Mucosa of descending colon (tissue), 3 donors: ENCODE results near the gene TPP1. TPM values are rescaled to one million over a fixed set of nuclear protein-coding genes. Genes with fewer than 3 reads are reported as not detected.

Source experiments
- ATAC-seq: fragments of 200-7000 bp; cut with Tn5 transposase; one replicate; pipeline ENCODE4 v1.9.1; 2020; ENCODE audit warnings: mild to moderate bottlenecking, moderate library complexity
- DNase-seq, 3 donors: peaks; one replicate each; pipeline ENCODE4 v3.0.0-alpha.2; 2020
- H3K36me3 ChIP-seq: fragments of 200-600 bp; one replicate; pipeline ENCODE4 v1.8.0; 2021; ENCODE audit warnings: low read depth, mild to moderate bottlenecking
- H3K4me1 ChIP-seq: fragments of 200-600 bp; one replicate; pipeline ENCODE4 v1.8.0; 2021; ENCODE audit warnings: low read depth, mild to moderate bottlenecking
- H3K4me3 ChIP-seq: fragments of 200-600 bp; one replicate; pipeline ENCODE4 v1.8.0; 2021; ENCODE audit warnings: mild to moderate bottlenecking
- H3K9me3 ChIP-seq: fragments of 200-600 bp; one replicate; pipeline ENCODE4 v1.8.0; 2021; ENCODE audit warnings: mild to moderate bottlenecking
- intact Hi-C, 2 donors: fragments of 100-400 bp; cut with DNase I in 1 of 2; cut with micrococcal nuclease in 1 of 2; formaldehyde crosslinking; loops; one replicate each; pipeline versions ENCODE4 v1.11.0 to v1.11.1; 2022; cut with DNase I, micrococcal nuclease
- total RNA-seq, 3 donors: library from RNA; stranded (reverse); fragmentation: NEBNext Ultra II Directional in 2 of 3; extraction: Animal tissue kit (Norgen Biotek cat#: 25700) in 2 of 3; gene quantifications; one replicate each; pipeline versions ENCODE4 v1.2.1 to v1.2.4, GENCODE V29; 2021 to 2023
- TF ChIP-seq, protein P1 (sequence below): fragments of 200-600 bp; IDR thresholded peaks from one replicate; pipeline ENCODE4 v1.8.0; 2022; ENCODE audit warnings: antibody characterized with exemption, mild to moderate bottlenecking
- donor health status: DM: no; HTN: no; CAD: no; lungs with moderate emphysema.
- donor health status: DM: no; HTN: no; CAD: no.
- donor health status: DM: no; HTN: yes; CAD: no.

The TPP1 gene
- total RNA-seq, 3 donors from 2014 or later = 86.4 to 116 (median 93.8) TPM

DNA sequence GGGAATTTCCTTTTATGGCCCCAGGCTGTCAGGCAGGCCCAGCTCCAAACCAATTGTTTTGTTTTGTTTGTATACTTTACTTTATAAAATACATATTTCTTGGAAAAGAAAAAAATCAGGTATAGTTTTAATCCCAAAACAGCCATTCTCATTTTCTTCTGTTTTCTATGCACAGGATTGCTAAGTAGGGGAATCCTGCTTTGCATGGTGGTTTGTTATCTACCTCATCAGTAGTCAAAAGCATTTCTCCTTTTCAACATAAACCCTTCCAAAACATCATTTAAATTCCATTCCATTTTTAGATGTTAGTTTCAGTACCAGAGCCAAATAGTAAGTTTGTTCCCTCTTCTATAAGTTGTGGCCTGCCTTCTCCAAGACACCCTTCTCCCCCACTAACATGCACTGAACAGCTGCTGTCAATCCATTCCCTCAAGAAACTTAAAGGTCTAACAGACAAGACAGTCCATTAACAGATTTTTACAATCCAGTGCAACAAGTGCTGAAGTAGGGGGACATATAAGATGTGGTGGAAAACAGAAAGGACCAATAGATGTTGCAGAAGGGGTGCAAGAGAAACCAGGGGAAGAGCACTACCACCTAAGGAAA, 11.9 kb downstream of the TPP1 start:
- intact Hi-C loops = loop anchor here in 1 of 2 donors (10.0 kb wide), 1 partner anchor 78 kb away; the partner anchor contains the start of gene MRPL17
- TF ChIP-seq, protein P1, sequence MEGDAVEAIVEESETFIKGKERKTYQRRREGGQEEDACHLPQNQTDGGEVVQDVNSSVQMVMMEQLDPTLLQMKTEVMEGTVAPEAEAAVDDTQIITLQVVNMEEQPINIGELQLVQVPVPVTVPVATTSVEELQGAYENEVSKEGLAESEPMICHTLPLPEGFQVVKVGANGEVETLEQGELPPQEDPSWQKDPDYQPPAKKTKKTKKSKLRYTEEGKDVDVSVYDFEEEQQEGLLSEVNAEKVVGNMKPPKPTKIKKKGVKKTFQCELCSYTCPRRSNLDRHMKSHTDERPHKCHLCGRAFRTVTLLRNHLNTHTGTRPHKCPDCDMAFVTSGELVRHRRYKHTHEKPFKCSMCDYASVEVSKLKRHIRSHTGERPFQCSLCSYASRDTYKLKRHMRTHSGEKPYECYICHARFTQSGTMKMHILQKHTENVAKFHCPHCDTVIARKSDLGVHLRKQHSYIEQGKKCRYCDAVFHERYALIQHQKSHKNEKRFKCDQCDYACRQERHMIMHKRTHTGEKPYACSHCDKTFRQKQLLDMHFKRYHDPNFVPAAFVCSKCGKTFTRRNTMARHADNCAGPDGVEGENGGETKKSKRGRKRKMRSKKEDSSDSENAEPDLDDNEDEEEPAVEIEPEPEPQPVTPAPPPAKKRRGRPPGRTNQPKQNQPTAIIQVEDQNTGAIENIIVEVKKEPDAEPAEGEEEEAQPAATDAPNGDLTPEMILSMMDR = no peak
- Histone ChIP-seq H3K36me3 (no peaks in the 10 kb centered on the region), H3K4me3 (no peak overlapping the region), H3K4me1 (peaks cover 39% of the 10 kb centered on the region), H3K9me3 (no peaks in the 10 kb centered on the region)
- DNase-seq (no peak), ATAC-seq (no peak)

DNA sequence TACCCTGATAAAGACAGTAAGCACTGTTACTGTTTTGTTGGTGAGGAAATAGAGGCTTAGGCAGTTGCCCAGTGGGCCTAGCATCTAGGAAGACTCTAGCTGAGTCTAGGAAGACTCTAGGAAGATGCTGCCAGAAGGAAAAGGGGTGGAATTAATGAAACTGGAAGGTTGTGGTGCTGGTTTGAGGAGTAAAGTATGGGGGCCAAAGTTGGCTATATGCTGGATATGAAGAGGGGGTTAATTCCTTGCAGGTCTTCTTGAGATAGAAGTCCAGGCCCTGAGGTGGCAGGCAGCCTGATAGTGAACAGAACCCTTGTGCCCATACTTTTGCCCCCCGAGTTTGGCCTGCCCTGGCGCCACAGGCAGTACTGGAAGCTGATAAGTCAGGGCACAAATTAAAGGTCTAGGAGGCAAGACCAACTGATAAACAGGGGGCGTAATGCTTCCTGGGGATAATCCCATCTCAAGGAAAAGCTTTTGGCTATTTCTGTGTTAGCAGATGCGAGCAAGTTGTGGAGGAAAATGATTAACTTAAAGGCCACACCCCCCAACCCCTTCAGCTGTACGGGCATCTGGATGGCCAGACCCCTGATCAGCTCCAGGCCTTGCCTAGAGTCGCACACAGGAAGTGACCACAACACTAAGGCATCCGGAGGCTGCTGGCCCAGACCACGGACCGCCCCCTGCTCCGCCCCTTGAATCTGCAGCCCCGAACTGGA, 12.6 kb downstream of the TPP1 start:
- no peaks in the 10 kb centered on the region for H3K36me3 ChIP-seq
- intact Hi-C loops = loop anchor here in 1 of 2 donors (10.0 kb wide), 1 partner anchor 78 kb away; the partner anchor contains the start of gene MRPL17
- ATAC-seq (peak; percentile 58), DNase-seq (peak; percentile 91 to 94 (median 92))
- TF ChIP-seq, protein P1 = no peak
- H3K9me3 ChIP-seq = no peaks in the 10 kb centered on the region
- H3K4me1 ChIP-seq = peaks cover 46% of the 10 kb centered on the region
- H3K4me3 ChIP-seq = no peak overlapping the region

DNA sequence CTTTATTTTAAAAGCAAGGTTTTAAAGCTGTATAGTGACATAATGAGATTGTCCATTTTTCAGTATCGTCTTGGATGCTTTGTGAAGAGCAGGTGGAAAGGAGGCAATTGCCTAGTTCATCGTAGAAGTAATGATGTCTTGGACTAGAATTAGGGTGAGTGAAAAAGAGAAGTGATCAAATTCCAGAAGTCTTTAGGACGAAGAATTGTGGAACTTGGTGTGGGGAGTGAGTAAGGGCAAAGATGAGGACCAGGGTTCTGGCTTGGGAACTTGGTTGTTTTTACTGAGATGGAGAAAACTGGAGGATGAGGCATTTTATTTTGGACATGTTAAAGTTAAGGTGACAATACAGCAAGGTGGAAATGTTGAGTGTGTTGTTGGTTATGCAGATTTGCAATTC, 14.4 kb downstream of the TPP1 start:
- TF ChIP-seq, protein P1 = no peak
- Histone ChIP-seq H3K4me3 (no peak overlapping the region), H3K4me1 (peaks cover 35% of the 10 kb centered on the region), H3K9me3 (no peaks in the 10 kb centered on the region), H3K36me3 (no peaks in the 10 kb centered on the region)
- ATAC-seq = no peak
- intact Hi-C loops = loop anchor here in 1 of 2 donors (10.0 kb wide), 1 partner anchor 80 kb away; the partner anchor contains the start of gene MRPL17
- no peak for DNase-seq

DNA sequence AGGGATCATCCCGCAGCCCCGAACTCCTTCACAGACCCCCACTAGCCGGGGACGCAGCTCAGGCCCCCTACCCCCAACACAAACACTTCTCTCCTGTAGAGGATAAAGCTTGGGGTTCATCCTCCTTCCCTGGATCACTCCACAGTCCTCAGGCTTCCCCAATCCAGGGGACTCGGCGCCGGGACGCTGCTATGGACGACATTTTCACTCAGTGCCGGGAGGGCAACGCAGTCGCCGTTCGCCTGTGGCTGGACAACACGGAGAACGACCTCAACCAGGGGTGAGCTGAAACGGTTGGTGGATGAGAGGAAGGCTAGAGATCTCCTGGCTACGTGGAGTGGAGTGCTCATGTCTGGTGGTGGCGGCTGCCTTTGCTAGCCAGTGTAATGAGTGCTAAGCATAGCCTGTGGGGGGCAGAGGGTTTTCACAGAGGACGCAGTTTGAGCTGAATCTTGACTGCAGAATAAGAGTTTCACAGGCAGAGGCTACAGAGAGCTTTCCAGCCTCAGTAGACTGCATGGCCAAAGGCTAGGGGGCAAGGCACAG, 15.1 kb downstream of the TPP1 start:
- Histone ChIP-seq H3K4me1 (peaks cover 35% of the 10 kb centered on the region), H3K36me3 (no peaks in the 10 kb centered on the region), H3K9me3 (no peaks in the 10 kb centered on the region), H3K4me3 (peak overlapping the region; percentile 91)
- intact Hi-C loops = loop anchor here in 1 of 2 donors (10.0 kb wide), 1 partner anchor 81 kb away; the partner anchor contains the start of gene MRPL17
- TF ChIP-seq, protein P1 = no peak
- peak; percentile 51 for ATAC-seq
- peak; percentile 62 to 77 (median 66) for DNase-seq

DNA sequence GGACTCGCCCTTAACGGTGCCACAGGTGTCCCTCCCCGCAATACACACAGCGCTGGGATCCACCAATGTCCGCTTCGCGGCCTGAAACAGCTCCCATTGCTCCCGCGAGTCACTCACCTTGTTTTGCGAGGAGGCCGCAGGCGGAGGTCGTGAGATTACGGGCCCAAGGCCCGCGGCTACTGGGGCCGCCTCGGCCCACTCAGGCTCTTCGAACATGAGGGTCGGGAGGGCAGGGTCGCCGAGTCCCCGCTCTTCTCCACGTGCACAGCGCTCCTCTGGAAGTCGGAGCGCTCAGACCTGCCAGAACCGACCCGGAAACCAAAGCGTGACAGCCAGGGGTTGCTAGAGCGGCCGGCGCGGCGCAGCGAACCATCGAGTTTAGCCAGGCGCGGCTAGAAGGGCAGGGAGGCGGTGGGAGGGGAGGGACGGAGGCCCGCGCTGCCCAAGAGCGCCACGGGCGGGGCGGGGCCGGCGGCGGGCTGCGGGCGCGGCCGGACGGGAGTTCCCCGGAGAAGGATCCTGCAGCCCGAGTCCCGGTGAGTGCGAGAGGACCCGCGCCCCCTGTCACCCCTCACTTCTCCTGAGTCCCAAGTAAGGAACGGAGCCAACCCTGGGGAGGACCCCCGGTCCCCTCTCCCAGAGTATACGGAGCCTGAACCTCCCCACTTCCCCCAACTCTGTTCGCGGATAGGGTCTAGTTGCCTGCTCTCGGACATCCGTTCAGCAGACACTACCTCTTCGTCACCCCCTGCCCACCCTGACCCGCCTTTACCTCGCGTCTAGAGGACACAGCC, 15.7 kb downstream of the TPP1 start, which contains the start of the genes ILK and RRP8:
ILK (plus strand) TSS at position 488 of the 794 bp plus-strand sequence. CDS start 498 bp downstream, outside the sequence.
RRP8 (minus strand) TSS at position 330 of the 794 bp plus-strand sequence; CDS start at position 216, 114 bp downstream.
- ATAC-seq = peak; percentile 95
- Histone ChIP-seq H3K36me3 (no peaks in the 10 kb centered on the region), H3K4me3 (peak within 1 kb of the TSS; percentile 91), H3K9me3 (no peaks in the 10 kb centered on the region), H3K4me1 (peaks cover 35% of the 10 kb centered on the region)
- peak; percentile 92 to 97 (median 95) for DNase-seq
- intact Hi-C loops = loop anchor here in 1 of 2 donors (10.0 kb wide), 1 partner anchor 81 kb away; the partner anchor contains the start of gene MRPL17
- TF ChIP-seq, protein P1 = no peak
